WTC11 (cell line): ENCODE measurements around the gene VDR. TPM values are rescaled to one million over a fixed set of nuclear protein-coding genes. Genes with fewer than 3 reads are reported as not detected.

Experiments used
- ATAC-seq: fragments of 200-7000 bp; cut with Tn5 transposase; 2 replicates; pipeline ENCODE4 v1.10.0; 2021; ENCODE audit warnings: mild to moderate bottlenecking, moderate library complexity
- CTCF ChIA-PET: fragments of 300-600 bp; sonication (Branson Sonifier 250); formaldehyde crosslinking; loops from one replicate; lab custom pipeline; 2021; ENCODE audit warnings: antibody characterized with exemption; lab: Charles Lee
- POLR2A ChIA-PET: fragments of 350-600 bp; sonication (Branson Sonifier 250); formaldehyde crosslinking; loops from one replicate; lab custom pipeline; 2021; ENCODE audit warnings: antibody characterized with exemption; lab: Charles Lee
- DNase-seq: peaks from one replicate; pipeline ENCODE4 v3.0.0; 2021; ENCODE audit warnings: low spot score
- H3K27ac Mint-ChIP-seq: 2 replicates; pipeline ENCODE4 v1.8.0; 2021; ENCODE audit warnings: mixed read lengths
- H3K27me3 Mint-ChIP-seq: 2 replicates; pipeline ENCODE4 v1.8.0; 2021; ENCODE audit warnings: low read depth, mild to moderate bottlenecking, moderate library complexity, mixed read lengths
- H3K36me3 Mint-ChIP-seq: 2 replicates; pipeline ENCODE4 v1.8.0; 2021; ENCODE audit warnings: mixed read lengths
- H3K4me1 Mint-ChIP-seq: 2 replicates; pipeline ENCODE4 v1.8.0; 2022; ENCODE audit warnings: mixed read lengths
- H3K4me3 Mint-ChIP-seq: 2 replicates; pipeline ENCODE4 v1.8.0; 2021; ENCODE audit warnings: mild to moderate bottlenecking, moderate library complexity, mixed read lengths
- H3K9me3 Mint-ChIP-seq: 2 replicates; pipeline ENCODE4 v1.8.0; 2021; ENCODE audit warnings: mixed read lengths
- CTCF ChIP-seq: fragments of 200-600 bp; IDR thresholded peaks from 2 replicates; pipeline ENCODE4 v1.8.0; 2022; ENCODE audit warnings: antibody characterized with exemption
- EMX1 ChIP-seq: fragments of 250-450 bp; sonication (Bioruptor Pico); IDR thresholded peaks from 2 replicates; pipeline ENCODE4 v1.8.0; 2021; ENCODE audit warnings: mild to moderate bottlenecking
- FOXK1 ChIP-seq: sonication (generic); formaldehyde crosslinking; IDR thresholded peaks from 2 replicates; pipeline ENCODE4 v1.8.0; 2022; ENCODE audit warnings: mild to moderate bottlenecking, moderate library complexity, missing genetic modification reagents
- FOXP1 ChIP-seq: sonication (generic); formaldehyde crosslinking; IDR thresholded peaks from 2 replicates; pipeline ENCODE4 v1.8.0; 2022; ENCODE audit warnings: missing genetic modification reagents, mild to moderate bottlenecking, moderate library complexity, borderline replicate concordance
- GRHL2 ChIP-seq: fragments of 250-450 bp; sonication (Bioruptor Pico); IDR thresholded peaks from 2 replicates; pipeline ENCODE4 v1.8.0; 2022; ENCODE audit warnings: mild to moderate bottlenecking, moderate library complexity; ENCODE audit not compliant: insufficient replicate concordance, severe bottlenecking
- IRF2 ChIP-seq: sonication (generic); formaldehyde crosslinking; IDR thresholded peaks from 2 replicates; pipeline ENCODE4 v1.8.0; 2022; ENCODE audit warnings: low read depth, missing genetic modification reagents, borderline replicate concordance
- JAZF1 ChIP-seq: fragments of 250-450 bp; sonication (Bioruptor Pico); IDR thresholded peaks from 2 replicates; pipeline ENCODE4 v1.9.0; 2021; ENCODE audit warnings: moderate library complexity, mild to moderate bottlenecking, inconsistent platforms
- PRDM15 ChIP-seq: sonication (generic); formaldehyde crosslinking; IDR thresholded peaks from 2 replicates; pipeline ENCODE4 v1.8.0; 2022; ENCODE audit warnings: missing genetic modification reagents
- PRRX2 ChIP-seq: fragments of 250-450 bp; sonication (Bioruptor Pico); IDR thresholded peaks from 2 replicates; pipeline ENCODE4 v1.8.0; 2021; ENCODE audit warnings: mild to moderate bottlenecking
- SMAD4 ChIP-seq: sonication (generic); formaldehyde crosslinking; IDR thresholded peaks from 2 replicates; pipeline ENCODE4 v1.8.0; 2022; ENCODE audit warnings: mild to moderate bottlenecking, missing genetic modification reagents
- TEAD4 ChIP-seq: sonication (generic); formaldehyde crosslinking; IDR thresholded peaks from 2 replicates; pipeline ENCODE4 v1.8.0; 2022; ENCODE audit warnings: mild to moderate bottlenecking, missing genetic modification reagents
- ZNF121 ChIP-seq: sonication (generic); formaldehyde crosslinking; IDR thresholded peaks from 2 replicates; pipeline ENCODE4 v1.8.0; 2023; ENCODE audit warnings: missing genetic modification reagents
- ZNF232 ChIP-seq: sonication (generic); formaldehyde crosslinking; IDR thresholded peaks from 2 replicates; pipeline ENCODE4 v1.8.0; 2022; ENCODE audit warnings: mild to moderate bottlenecking, missing genetic modification reagents
- ZNF317 ChIP-seq: sonication (generic); formaldehyde crosslinking; IDR thresholded peaks from 2 replicates; pipeline ENCODE4 v1.8.1; 2023; ENCODE audit warnings: low read depth, mild to moderate bottlenecking, moderate library complexity, missing genetic modification reagents, borderline replicate concordance
- total RNA-seq: library from RNA; stranded (reverse); gene quantifications from 3 replicates; pipeline ENCODE4 v1.2.3, GENCODE V29; 2021
- TF ChIP-seq, protein P1 (sequence below): sonication (generic); formaldehyde crosslinking; IDR thresholded peaks from 2 replicates; pipeline ENCODE4 v1.8.1; 2023; ENCODE audit warnings: mild to moderate bottlenecking, missing genetic modification reagents, moderate library complexity
- TF ChIP-seq, protein P2 (sequence below): sonication (generic); formaldehyde crosslinking; IDR thresholded peaks from 2 replicates; pipeline ENCODE4 v1.8.1; 2023; ENCODE audit warnings: mild to moderate bottlenecking, missing genetic modification reagents, moderate library complexity
- TF ChIP-seq, protein P3 (sequence below): sonication (generic); formaldehyde crosslinking; IDR thresholded peaks from 2 replicates; pipeline ENCODE4 v1.8.0; 2022; ENCODE audit warnings: mild to moderate bottlenecking, missing genetic modification reagents
- TF ChIP-seq, protein P4 (sequence below): sonication (generic); formaldehyde crosslinking; IDR thresholded peaks from 2 replicates; pipeline ENCODE4 v1.8.0; 2022; ENCODE audit warnings: mild to moderate bottlenecking, missing genetic modification reagents
- TF ChIP-seq, protein P5 (sequence below): sonication (generic); formaldehyde crosslinking; IDR thresholded peaks from 2 replicates; pipeline ENCODE4 v1.8.1; 2022; ENCODE audit warnings: missing genetic modification reagents, borderline replicate concordance
- TF ChIP-seq, protein P6 (sequence below): sonication (generic); formaldehyde crosslinking; IDR thresholded peaks from 2 replicates; pipeline ENCODE4 v1.8.1; 2022; ENCODE audit warnings: mild to moderate bottlenecking, moderate library complexity, missing genetic modification reagents

The VDR gene
- total RNA-seq, 1 experiment from 2014 or later, result 1.3 TPM

DNA sequence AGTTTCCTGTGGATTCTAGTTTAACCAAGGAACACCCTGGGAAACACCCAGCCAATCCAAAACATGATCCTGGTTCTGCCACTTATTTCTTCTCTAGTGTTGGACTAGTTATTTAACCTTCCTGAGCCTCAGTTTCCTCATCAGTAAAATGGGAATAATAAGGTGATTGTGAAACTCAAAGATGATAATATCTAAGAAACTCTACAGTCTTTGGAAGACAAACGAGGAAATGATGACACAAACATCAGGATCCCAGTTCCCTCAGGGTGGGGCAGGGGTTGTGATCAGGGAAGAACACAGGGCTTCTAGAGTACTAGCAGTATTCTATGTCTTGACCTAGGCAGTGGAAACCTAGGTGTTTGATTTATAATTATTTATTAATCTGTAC, 40.5 kb upstream of the VDR start:
- Mint-ChIP-seq H3K4me3 (no peak overlapping the region), H3K9me3 (no peaks in the 10 kb centered on the region), H3K27me3 (peaks cover 29% of the 10 kb centered on the region), H3K4me1 (peaks cover 27% of the 10 kb centered on the region), H3K27ac (no peak overlapping the region), H3K36me3 (no peaks in the 10 kb centered on the region)
- no peak for DNase-seq
- no peak for ATAC-seq
- ChIA-PET CTCF (interaction anchor here (2.1 to 2.5 kb wide), 3 partner anchors 16 to 40 kb away, joined by 11 to 20 read pairs (median 11); partner anchors contain the start of genes TMEM106C and VDR), POLR2A (no interaction called here)
- no peak for TF ChIP-seq CTCF
- no peak for TF ChIP-seq GRHL2 (CRISPR knock-in tag)
- TF ChIP-seq, protein P1, sequence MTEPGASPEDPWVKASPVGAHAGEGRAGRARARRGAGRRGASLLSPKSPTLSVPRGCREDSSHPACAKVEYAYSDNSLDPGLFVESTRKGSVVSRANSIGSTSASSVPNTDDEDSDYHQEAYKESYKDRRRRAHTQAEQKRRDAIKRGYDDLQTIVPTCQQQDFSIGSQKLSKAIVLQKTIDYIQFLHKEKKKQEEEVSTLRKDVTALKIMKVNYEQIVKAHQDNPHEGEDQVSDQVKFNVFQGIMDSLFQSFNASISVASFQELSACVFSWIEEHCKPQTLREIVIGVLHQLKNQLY, result no peak
- no peak for TF ChIP-seq ZNF317 (CRISPR knock-in tag)
- TF ChIP-seq FOXK1 (CRISPR knock-in tag), result no peak
- TF ChIP-seq, protein P2, sequence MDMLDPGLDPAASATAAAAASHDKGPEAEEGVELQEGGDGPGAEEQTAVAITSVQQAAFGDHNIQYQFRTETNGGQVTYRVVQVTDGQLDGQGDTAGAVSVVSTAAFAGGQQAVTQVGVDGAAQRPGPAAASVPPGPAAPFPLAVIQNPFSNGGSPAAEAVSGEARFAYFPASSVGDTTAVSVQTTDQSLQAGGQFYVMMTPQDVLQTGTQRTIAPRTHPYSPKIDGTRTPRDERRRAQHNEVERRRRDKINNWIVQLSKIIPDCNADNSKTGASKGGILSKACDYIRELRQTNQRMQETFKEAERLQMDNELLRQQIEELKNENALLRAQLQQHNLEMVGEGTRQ (CRISPR knock-in tag), result no peak
- TF ChIP-seq IRF2, result no peak
- TF ChIP-seq PRRX2 (CRISPR knock-in tag), result no peak
- TF ChIP-seq, protein P3, sequence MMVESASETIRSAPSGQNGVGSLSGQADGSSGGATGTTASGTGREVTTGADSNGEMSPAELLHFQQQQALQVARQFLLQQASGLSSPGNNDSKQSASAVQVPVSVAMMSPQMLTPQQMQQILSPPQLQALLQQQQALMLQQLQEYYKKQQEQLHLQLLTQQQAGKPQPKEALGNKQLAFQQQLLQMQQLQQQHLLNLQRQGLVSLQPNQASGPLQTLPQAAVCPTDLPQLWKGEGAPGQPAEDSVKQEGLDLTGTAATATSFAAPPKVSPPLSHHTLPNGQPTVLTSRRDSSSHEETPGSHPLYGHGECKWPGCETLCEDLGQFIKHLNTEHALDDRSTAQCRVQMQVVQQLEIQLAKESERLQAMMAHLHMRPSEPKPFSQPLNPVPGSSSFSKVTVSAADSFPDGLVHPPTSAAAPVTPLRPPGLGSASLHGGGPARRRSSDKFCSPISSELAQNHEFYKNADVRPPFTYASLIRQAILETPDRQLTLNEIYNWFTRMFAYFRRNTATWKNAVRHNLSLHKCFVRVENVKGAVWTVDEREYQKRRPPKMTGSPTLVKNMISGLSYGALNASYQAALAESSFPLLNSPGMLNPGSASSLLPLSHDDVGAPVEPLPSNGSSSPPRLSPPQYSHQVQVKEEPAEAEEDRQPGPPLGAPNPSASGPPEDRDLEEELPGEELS (CRISPR knock-in tag), result no peak
- TF ChIP-seq SMAD4, result no peak
- TF ChIP-seq, protein P4, sequence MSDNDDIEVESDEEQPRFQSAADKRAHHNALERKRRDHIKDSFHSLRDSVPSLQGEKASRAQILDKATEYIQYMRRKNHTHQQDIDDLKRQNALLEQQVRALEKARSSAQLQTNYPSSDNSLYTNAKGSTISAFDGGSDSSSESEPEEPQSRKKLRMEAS (CRISPR knock-in tag), result no peak
- TF ChIP-seq, protein P5, sequence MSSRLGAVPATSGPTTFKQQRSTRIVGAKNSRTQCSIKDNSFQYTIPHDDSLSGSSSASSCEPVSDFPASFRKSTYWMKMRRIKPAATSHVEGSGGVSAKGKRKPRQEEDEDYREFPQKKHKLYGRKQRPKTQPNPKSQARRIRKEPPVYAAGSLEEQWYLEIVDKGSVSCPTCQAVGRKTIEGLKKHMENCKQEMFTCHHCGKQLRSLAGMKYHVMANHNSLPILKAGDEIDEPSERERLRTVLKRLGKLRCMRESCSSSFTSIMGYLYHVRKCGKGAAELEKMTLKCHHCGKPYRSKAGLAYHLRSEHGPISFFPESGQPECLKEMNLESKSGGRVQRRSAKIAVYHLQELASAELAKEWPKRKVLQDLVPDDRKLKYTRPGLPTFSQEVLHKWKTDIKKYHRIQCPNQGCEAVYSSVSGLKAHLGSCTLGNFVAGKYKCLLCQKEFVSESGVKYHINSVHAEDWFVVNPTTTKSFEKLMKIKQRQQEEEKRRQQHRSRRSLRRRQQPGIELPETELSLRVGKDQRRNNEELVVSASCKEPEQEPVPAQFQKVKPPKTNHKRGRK (CRISPR knock-in tag), result no peak
- TF ChIP-seq JAZF1 (CRISPR knock-in tag), result no peak
- no peak for TF ChIP-seq EMX1 (CRISPR knock-in tag)
- TF ChIP-seq ZNF121, result no peak
- no peak for TF ChIP-seq ZNF232 (CRISPR knock-in tag)
- TF ChIP-seq, protein P6, sequence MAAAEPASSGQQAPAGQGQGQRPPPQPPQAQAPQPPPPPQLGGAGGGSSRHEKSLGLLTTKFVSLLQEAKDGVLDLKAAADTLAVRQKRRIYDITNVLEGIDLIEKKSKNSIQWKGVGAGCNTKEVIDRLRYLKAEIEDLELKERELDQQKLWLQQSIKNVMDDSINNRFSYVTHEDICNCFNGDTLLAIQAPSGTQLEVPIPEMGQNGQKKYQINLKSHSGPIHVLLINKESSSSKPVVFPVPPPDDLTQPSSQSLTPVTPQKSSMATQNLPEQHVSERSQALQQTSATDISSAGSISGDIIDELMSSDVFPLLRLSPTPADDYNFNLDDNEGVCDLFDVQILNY (CRISPR knock-in tag), result no peak
- no peak for TF ChIP-seq TEAD4 (CRISPR knock-in tag)
- no peak for TF ChIP-seq PRDM15 (CRISPR knock-in tag)
- no peak for TF ChIP-seq FOXP1 (CRISPR knock-in tag)
